Mammary epithelial cell (primary cell): Measurements from ENCODE around the gene RSRC2.

ENCODE experiments used
- CTCF ChIP-seq, 2 donors: IDR thresholded peaks in 1 of 2; conservative IDR thresholded peaks in 1 of 2; 2 replicates each; pipeline ENCODE4 v1.5.1; 2011 to 2012; ENCODE audit warnings: inconsistent platforms in 2 of 2, low read length in 2 of 2, mild to moderate bottlenecking in 2 of 2, control low read depth in 1 of 2, low read depth in 1 of 2; ENCODE audit not compliant: insufficient read depth in 1 of 2; ENCODE audit errors: extremely low read depth in 1 of 2
- EZH2 ChIP-seq: IDR thresholded peaks from 2 replicates; pipeline ENCODE4 v1.6.1; 2012; ENCODE audit warnings: low read length, inconsistent platforms, borderline replicate concordance

- TF ChIP-seq CTCF (conservative IDR thresholded peaks at IDR 0.05 in 1 of 2, IDR thresholded peaks at IDR 0.05 in 1 of 2; ENCODE audit: extremely low read depth in 1 of 2, insufficient read depth in 1 of 2, low read depth in 1 of 2, low read length in 2 of 2): no peak
- no peak for TF ChIP-seq EZH2
These were observed 19.1 kb upstream of the RSRC2 start for GRCh38 chr12:122545855-122546254.
